Endothelial cell (in vitro differentiated cells): Measurements from ENCODE around the gene ACAP3. TPM values are rescaled to one million over a fixed set of nuclear protein-coding genes. Genes with fewer than 3 reads are reported as not detected.

Experiments used
- DNase-seq: peaks from one replicate; pipeline ENCODE4 v3.0.0; 2021; ENCODE audit warnings: low spot score
- H3K27ac Mint-ChIP-seq: one replicate; pipeline ENCODE4 v1.8.0; 2021; ENCODE audit warnings: mixed read lengths, inconsistent platforms; ENCODE audit not compliant: unreplicated experiment
- H3K27me3 Mint-ChIP-seq: one replicate; pipeline ENCODE4 v1.8.0; 2021; ENCODE audit warnings: mild to moderate bottlenecking, moderate library complexity, mixed read lengths, inconsistent platforms; ENCODE audit not compliant: unreplicated experiment
- H3K36me3 Mint-ChIP-seq: one replicate; pipeline ENCODE4 v1.8.0; 2021; ENCODE audit warnings: mild to moderate bottlenecking, low read depth, mixed read lengths, inconsistent platforms; ENCODE audit not compliant: unreplicated experiment
- H3K4me1 Mint-ChIP-seq: one replicate; pipeline ENCODE4 v1.8.0; 2021; ENCODE audit warnings: mild to moderate bottlenecking, mixed read lengths, inconsistent platforms; ENCODE audit not compliant: unreplicated experiment
- H3K4me3 Mint-ChIP-seq: one replicate; pipeline ENCODE4 v1.8.0; 2021; ENCODE audit warnings: mild to moderate bottlenecking, mixed read lengths, inconsistent platforms; ENCODE audit not compliant: unreplicated experiment
- H3K9me3 Mint-ChIP-seq: one replicate; pipeline ENCODE4 v1.8.0; 2021; ENCODE audit warnings: mixed read lengths, inconsistent platforms; ENCODE audit not compliant: unreplicated experiment
- total RNA-seq: library from RNA; stranded (reverse); fragmentation: NEBNext Ultra II Directional; extraction: Animal tissue kit (Norgen Biotek cat#: 25700); gene quantifications from one replicate; pipeline ENCODE4 v1.2.1, GENCODE V29; 2021; ENCODE audit not compliant: unreplicated experiment
- TF ChIP-seq, protein P1 (sequence below): fragments of 200-600 bp; sonication (generic); IDR thresholded peaks from one replicate; pipeline ENCODE4 v1.5.0; 2021; ENCODE audit warnings: antibody characterized with exemption; ENCODE audit not compliant: unreplicated experiment

ACAP3 gene
- total RNA-seq, 1 donor from 2014 or later = 54.0 TPM

DNA sequence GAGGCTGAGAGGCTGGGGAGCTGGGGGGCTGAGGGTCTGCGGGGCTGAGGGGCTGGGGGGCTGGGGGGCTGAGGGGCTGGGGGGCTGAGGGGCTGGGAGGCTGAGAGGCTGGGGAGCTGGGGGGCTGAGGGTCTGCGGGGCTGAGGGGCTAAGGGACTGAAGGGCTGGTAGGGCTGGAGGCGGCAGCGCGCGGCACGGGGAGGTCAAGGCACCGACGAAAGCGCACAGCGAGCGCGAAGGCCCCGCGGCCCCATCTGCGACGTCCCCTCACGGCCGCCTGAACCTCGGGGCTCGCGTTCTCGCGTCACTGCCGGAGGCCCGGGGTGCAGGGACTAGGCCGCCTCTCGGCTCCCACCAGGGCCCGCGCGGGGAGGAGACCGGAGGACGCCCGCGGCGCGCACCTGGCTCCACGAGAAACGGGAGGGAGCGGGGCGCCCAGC is 16.4 kb upstream of the ACAP3 start:
- DNase-seq = no peak
- TF ChIP-seq, protein P1, sequence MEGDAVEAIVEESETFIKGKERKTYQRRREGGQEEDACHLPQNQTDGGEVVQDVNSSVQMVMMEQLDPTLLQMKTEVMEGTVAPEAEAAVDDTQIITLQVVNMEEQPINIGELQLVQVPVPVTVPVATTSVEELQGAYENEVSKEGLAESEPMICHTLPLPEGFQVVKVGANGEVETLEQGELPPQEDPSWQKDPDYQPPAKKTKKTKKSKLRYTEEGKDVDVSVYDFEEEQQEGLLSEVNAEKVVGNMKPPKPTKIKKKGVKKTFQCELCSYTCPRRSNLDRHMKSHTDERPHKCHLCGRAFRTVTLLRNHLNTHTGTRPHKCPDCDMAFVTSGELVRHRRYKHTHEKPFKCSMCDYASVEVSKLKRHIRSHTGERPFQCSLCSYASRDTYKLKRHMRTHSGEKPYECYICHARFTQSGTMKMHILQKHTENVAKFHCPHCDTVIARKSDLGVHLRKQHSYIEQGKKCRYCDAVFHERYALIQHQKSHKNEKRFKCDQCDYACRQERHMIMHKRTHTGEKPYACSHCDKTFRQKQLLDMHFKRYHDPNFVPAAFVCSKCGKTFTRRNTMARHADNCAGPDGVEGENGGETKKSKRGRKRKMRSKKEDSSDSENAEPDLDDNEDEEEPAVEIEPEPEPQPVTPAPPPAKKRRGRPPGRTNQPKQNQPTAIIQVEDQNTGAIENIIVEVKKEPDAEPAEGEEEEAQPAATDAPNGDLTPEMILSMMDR = no peak
- H3K4me3 Mint-ChIP-seq = peak overlapping the region; percentile 89
- H3K4me1 Mint-ChIP-seq = peaks cover 16% of the 10 kb centered on the region
- H3K36me3 Mint-ChIP-seq = peaks cover 10% of the 10 kb centered on the region
- no peaks in the 10 kb centered on the region for H3K9me3 Mint-ChIP-seq
- peaks cover 15% of the 10 kb centered on the region for H3K27me3 Mint-ChIP-seq
- H3K27ac Mint-ChIP-seq = no peak overlapping the region

DNA sequence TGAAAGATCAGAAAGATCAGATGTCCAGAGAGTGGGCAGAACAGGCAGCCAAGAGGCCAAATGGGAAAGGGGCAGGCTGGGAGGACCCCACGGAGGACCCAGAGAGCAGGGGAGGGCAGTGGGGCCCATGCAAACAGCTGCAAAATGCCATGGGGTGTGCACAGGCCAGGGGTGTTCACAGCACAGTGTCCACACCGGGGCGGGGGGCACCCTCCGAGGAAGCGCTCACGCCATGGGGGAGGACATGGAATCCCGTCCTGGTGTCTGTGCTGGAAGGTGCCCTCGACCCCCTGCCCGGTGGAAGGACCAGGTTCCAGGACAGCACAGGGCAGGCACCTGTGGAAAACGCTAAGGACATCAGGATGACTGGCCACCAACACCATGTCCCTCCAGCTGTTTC is 15.2 kb upstream of the ACAP3 start:
- H3K27ac Mint-ChIP-seq = no peak overlapping the region
- no peaks in the 10 kb centered on the region for H3K9me3 Mint-ChIP-seq
- peak overlapping the region; percentile 94 for H3K4me3 Mint-ChIP-seq
- no peak for DNase-seq
- H3K4me1 Mint-ChIP-seq = peaks cover 16% of the 10 kb centered on the region
- peaks cover 11% of the 10 kb centered on the region for H3K36me3 Mint-ChIP-seq
- H3K27me3 Mint-ChIP-seq = peaks cover 12% of the 10 kb centered on the region
- TF ChIP-seq, protein P1 = no peak

DNA sequence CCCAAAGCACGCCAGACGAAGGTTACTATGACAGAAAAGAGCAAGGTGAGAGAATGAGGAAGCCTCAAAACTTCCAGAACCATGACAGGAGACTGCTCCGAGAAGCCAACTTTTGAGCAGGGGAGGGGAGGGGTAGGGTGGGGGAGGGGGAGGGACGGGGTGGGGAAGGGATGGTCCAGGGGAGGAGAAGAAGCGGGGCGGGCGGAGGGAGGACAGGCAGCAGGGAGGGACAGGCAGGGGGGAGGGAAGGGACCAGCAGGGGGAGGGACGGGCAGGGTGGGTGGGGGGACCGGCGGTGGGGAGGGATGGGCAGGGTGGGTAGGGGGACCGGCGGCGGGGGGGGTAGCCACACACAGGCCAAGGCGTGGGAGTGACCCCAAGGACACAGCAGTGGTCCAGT is 14.7 kb upstream of the ACAP3 start:
- Mint-ChIP-seq H3K9me3 (no peaks in the 10 kb centered on the region), H3K27me3 (peaks cover 12% of the 10 kb centered on the region), H3K36me3 (peaks cover 11% of the 10 kb centered on the region), H3K27ac (no peak overlapping the region), H3K4me1 (peaks cover 17% of the 10 kb centered on the region), H3K4me3 (peak overlapping the region; percentile 56)
- TF ChIP-seq, protein P1 = no peak
- DNase-seq = no peak

DNA sequence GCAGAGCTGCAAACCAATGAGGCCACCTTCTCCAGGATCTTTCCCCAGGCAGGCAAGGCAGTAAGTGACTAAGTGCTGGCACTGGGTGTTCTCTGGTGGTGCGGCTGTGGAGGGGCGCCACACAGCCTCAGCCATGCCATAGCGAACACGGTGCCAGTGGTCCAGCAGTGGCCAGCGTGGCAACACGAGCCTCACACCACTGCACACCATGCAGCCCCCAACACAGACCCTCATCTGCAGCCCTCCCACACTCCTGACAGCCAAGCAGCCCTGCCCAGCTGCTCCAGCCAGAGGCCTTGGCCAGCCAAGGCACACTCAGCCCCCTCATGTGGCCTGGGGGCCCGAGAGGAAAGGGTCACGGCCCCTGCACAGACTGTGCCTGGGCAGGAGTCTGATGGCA is 13.7 kb upstream of the ACAP3 start:
- no peak overlapping the region for H3K4me3 Mint-ChIP-seq

DNA sequence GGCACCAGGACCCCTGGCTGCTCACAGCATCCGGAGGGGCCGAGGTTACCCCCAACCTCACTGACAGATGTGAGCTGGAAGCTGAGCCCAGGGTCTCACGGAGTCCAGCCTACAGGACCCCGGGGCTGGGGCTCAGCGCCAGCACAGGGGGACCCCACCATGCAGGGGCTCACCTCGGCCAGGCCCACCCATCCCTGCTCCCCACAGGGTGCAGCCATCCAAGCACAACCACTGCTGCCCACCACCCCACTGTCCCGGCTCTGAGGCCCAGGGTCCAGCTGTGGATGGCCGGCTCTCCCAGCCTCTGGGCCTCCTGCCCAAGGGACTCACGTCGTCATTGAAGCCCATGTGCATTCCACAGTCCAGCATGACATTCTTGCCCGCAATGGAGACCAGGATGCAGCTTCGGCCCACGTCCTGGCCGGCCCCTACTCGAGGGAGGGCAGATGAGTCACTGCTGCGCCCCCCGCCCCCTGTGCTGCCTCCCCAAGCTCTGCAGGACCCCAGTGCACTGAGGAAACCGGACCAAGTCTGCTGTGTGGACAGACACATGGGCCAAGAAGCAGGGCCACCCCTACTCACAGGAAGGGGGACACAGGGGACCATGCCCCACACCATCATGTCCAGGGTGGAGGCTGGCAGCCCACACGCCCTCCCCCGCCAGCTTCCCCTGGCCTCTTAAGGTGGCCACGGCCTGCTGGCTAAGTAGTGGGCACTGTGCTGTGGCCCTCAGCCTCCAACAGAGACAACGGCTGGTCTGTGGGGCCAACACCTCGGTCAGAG is 13.1 kb upstream of the ACAP3 start:
- H3K27ac Mint-ChIP-seq = no peak overlapping the region
- H3K36me3 Mint-ChIP-seq = peaks cover 14% of the 10 kb centered on the region
- TF ChIP-seq, protein P1 = no peak
- peaks cover 15% of the 10 kb centered on the region for H3K4me1 Mint-ChIP-seq
- DNase-seq = no peak
- no peaks in the 10 kb centered on the region for H3K9me3 Mint-ChIP-seq
- H3K27me3 Mint-ChIP-seq = peaks cover 8% of the 10 kb centered on the region
- no peak overlapping the region for H3K4me3 Mint-ChIP-seq

More for the DNA sequence above, 13.7 kb upstream of the ACAP3 start:
- Mint-ChIP-seq H3K4me1 (peaks cover 19% of the 10 kb centered on the region), H3K36me3 (peaks cover 14% of the 10 kb centered on the region), H3K27me3 (peaks cover 12% of the 10 kb centered on the region), H3K27ac (no peak overlapping the region), H3K9me3 (no peaks in the 10 kb centered on the region)
- TF ChIP-seq, protein P1 = no peak
- DNase-seq = no peak
